Measurements from ENCODE around the gene MYF6.

DNA sequence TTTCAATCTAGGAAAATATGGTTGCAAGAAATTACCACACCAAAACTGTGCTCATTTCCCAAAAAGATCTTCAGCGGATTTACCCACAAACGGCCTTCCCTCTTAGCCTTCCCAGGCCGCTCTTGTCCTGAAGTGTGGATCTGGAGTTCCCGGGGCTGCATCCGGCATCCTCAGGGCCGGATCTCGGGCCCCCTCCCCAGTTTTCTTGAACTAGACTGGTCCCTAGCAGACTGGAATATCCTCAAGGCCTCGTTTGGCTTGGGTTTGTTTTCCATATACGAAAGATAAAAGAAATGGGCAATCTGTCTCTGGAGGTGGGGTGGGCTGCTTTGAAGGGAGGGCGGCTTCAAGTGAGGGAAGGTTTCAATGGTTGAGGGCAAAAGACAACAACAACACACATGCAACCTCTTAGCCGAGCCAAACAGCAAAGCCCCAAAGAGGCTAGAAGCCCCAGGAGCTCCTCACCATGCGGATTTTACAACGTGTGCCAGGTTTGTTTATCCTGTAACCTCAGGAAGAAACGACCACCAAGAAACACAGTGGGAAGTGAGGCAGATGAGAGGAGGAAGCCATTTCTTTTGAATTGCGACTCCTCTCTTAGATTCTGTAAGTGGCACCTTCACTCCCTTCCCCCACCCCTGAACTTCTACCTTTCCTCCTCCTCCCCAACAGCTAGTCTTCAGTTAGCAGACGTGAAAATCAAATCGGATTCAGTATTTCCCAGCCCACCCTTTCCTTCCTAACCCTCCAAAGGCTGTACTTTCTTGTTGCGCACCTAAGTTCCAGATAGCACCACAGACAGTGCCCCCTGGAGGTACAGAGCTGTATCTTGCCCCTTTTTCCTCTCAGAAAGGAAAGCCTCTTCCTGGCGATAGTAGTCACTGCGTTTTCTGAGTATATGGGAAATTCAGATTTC is 2.6 kb downstream of the MYF6 start:
- TF ChIP-seq EZH2 (IDR thresholded peaks at IDR 0.05; ENCODE audit: low read depth): no peak
- TF ChIP-seq, protein P1, sequence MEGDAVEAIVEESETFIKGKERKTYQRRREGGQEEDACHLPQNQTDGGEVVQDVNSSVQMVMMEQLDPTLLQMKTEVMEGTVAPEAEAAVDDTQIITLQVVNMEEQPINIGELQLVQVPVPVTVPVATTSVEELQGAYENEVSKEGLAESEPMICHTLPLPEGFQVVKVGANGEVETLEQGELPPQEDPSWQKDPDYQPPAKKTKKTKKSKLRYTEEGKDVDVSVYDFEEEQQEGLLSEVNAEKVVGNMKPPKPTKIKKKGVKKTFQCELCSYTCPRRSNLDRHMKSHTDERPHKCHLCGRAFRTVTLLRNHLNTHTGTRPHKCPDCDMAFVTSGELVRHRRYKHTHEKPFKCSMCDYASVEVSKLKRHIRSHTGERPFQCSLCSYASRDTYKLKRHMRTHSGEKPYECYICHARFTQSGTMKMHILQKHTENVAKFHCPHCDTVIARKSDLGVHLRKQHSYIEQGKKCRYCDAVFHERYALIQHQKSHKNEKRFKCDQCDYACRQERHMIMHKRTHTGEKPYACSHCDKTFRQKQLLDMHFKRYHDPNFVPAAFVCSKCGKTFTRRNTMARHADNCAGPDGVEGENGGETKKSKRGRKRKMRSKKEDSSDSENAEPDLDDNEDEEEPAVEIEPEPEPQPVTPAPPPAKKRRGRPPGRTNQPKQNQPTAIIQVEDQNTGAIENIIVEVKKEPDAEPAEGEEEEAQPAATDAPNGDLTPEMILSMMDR (conservative IDR thresholded peaks at IDR 0.05): peak; percentile 50
